Calu3 (cell line): ENCODE results near the gene CEP295NL. TPM values are rescaled to one million over a fixed set of nuclear protein-coding genes. Genes with fewer than 3 reads are reported as not detected.

Experiments used
- BruUV-seq: library from RNA; stranded (reverse); fragments of 400-500 nt; replicated peaks from 2 replicates; lab custom pipeline; 2021; lab: Mats Ljungman, UMichigan
- CTCF ChIA-PET: fragments of 300-600 bp; sonication (Branson Sonifier 250); formaldehyde crosslinking; loops from one replicate; lab custom pipeline; 2022; ENCODE audit warnings: antibody characterized with exemption; lab: Charles Lee
- DNase-seq: peaks from one replicate; pipeline ENCODE4 v3.0.0; 2022
- H3K27ac Mint-ChIP-seq: one replicate; pipeline ENCODE4 v1.8.0; 2022; ENCODE audit warnings: mixed read lengths; ENCODE audit not compliant: unreplicated experiment
- H3K27me3 Mint-ChIP-seq: one replicate; pipeline ENCODE4 v1.8.0; 2022; ENCODE audit warnings: mixed read lengths; ENCODE audit not compliant: unreplicated experiment
- H3K36me3 Mint-ChIP-seq: one replicate; pipeline ENCODE4 v1.8.0; 2022; ENCODE audit warnings: mild to moderate bottlenecking, moderate library complexity, mixed read lengths; ENCODE audit not compliant: insufficient read depth, unreplicated experiment
- H3K4me1 Mint-ChIP-seq: one replicate; pipeline ENCODE4 v1.8.0; 2022; ENCODE audit warnings: mild to moderate bottlenecking, low read depth, mixed read lengths; ENCODE audit not compliant: unreplicated experiment
- H3K4me3 Mint-ChIP-seq: one replicate; pipeline ENCODE4 v1.8.0; 2022; ENCODE audit warnings: mild to moderate bottlenecking, low read depth, moderate library complexity, mixed read lengths; ENCODE audit not compliant: unreplicated experiment
- H3K9me3 Mint-ChIP-seq: one replicate; pipeline ENCODE4 v1.8.0; 2022; ENCODE audit warnings: low read depth, mixed read lengths; ENCODE audit not compliant: unreplicated experiment
- CTCF ChIP-seq: fragments of 200-600 bp; IDR thresholded peaks from one replicate; pipeline ENCODE4 v1.8.0; 2022; ENCODE audit warnings: antibody characterized with exemption; ENCODE audit not compliant: unreplicated experiment
- intact Hi-C: fragments of 100-400 bp; cut with micrococcal nuclease; formaldehyde crosslinking; loops from one replicate; pipeline ENCODE4 v1.10.0; 2022; ENCODE audit not compliant: unreplicated experiment
- total RNA-seq: library from RNA; stranded (reverse); gene quantifications from 2 replicates; pipeline ENCODE4 v1.2.3, GENCODE V29; 2022

CEP295NL gene
- total RNA-seq, 1 experiment from 2014 or later = 4.6 TPM

- peaks cover 31% of the 10 kb centered on the region for H3K4me1 Mint-ChIP-seq
- peaks cover 63% of the 10 kb centered on the region for H3K36me3 Mint-ChIP-seq
- no peaks in the 10 kb centered on the region for H3K27me3 Mint-ChIP-seq
- TSS peak; percentile 90 for BruUV-seq
- H3K9me3 Mint-ChIP-seq = no peaks in the 10 kb centered on the region
- no peak for TF ChIP-seq CTCF
- peak within 1 kb of the TSS; percentile 92 for H3K27ac Mint-ChIP-seq
- peak within 1 kb of the TSS; percentile 89 for H3K4me3 Mint-ChIP-seq
- intact Hi-C loops = no loop called here
- peak; percentile 99 for DNase-seq
- CTCF ChIA-PET = no interaction called here
These were observed 62.0 kb downstream of the CEP295NL start, which contains the start of gene USP36 for GRCh38 chr17:78840780-78841611. Gene USP36, minus strand, starts transcription at chr17:78840814. Its CDS starts 4,451 bp downstream, at chr17:78836363.

Other genes starting within 250 kb of the CEP295NL start
- gene CYTH1, start 120.9 kb downstream of the CEP295NL start, total RNA-seq = 30.3 and 40.5 TPM in 2 replicates
- gene USP36, start 62.4 kb downstream of the CEP295NL start, total RNA-seq = 79.5 and 84.3 TPM in 2 replicates
- gene TIMP2, start 22.2 kb upstream of the CEP295NL start, total RNA-seq = 246 and 262 TPM in 2 replicates
- 747 and 1,100 TPM in 2 replicates for gene LGALS3BP, start 76.7 kb upstream of the CEP295NL start, total RNA-seq
- gene CANT1, start 106.6 kb upstream of the CEP295NL start, total RNA-seq = 95.7 and 115 TPM in 2 replicates
- 3.1 and 3.3 TPM in 2 replicates for gene C1QTNF1, start 121.0 kb upstream of the CEP295NL start, total RNA-seq
- 57.1 and 58.0 TPM in 2 replicates for gene ENGASE, start 171.6 kb upstream of the CEP295NL start, total RNA-seq